Occipital lobe (tissue), 2 donors: ENCODE results near the gene RAPGEF5. TPM values are rescaled to one million over a fixed set of nuclear protein-coding genes. Genes with fewer than 3 reads are reported as not detected.

Experiments used
- DNase-seq: peaks from one replicate; lab custom pipeline; 2025; lab: John Stamatoyannopoulos, UW
- total RNA-seq: library from RNA; depleted of rRNA; stranded (reverse); fragments of >200 nt; gene quantifications from one replicate; pipeline ENCODE4 v1.2.3, GENCODE V29; 2014

RAPGEF5 gene
- total RNA-seq, 1 donor from 2014 or later = 81.4 TPM

- DNase-seq = no peak
Observed at GRCh38 chr7:22156205-22156604, 200.7 kb downstream of the RAPGEF5 start.

GRCh38 chr7:22154143-22154529, 202.8 kb downstream of the RAPGEF5 start:
- DNase-seq = no peak

GRCh38 chr7:22153432-22154142, 203.4 kb downstream of the RAPGEF5 start:
- DNase-seq = no peak

GRCh38 chr7:22152690-22153089, 204.3 kb downstream of the RAPGEF5 start:
- no peak for DNase-seq

GRCh38 chr7:22151901-22152300, 205.1 kb downstream of the RAPGEF5 start:
- DNase-seq = no peak

- DNase-seq = no peak
Observed at GRCh38 chr7:22150221-22150620, 206.7 kb downstream of the RAPGEF5 start.

- no peak for DNase-seq
Observed at GRCh38 chr7:22147868-22148267, 209.1 kb downstream of the RAPGEF5 start.

GRCh38 chr7:22146961-22147512, 209.9 kb downstream of the RAPGEF5 start:
- no peak for DNase-seq

GRCh38 chr7:22144950-22145349, 212.0 kb downstream of the RAPGEF5 start:
- no peak for DNase-seq

GRCh38 chr7:22143491-22143890, 213.5 kb downstream of the RAPGEF5 start:
- no peak for DNase-seq

- DNase-seq = no peak
Observed at GRCh38 chr7:22142572-22142971, 214.4 kb downstream of the RAPGEF5 start.

GRCh38 chr7:22141355-22141754, 215.6 kb downstream of the RAPGEF5 start:
- no peak for DNase-seq

- DNase-seq = no peak
Observed at GRCh38 chr7:22140578-22140977, 216.4 kb downstream of the RAPGEF5 start.

GRCh38 chr7:22138886-22139285, 218.1 kb downstream of the RAPGEF5 start:
- no peak for DNase-seq

GRCh38 chr7:22138106-22138505, 218.8 kb downstream of the RAPGEF5 start:
- DNase-seq = no peak

- no peak for DNase-seq
Observed at GRCh38 chr7:22137466-22137865, 219.5 kb downstream of the RAPGEF5 start.

GRCh38 chr7:22137026-22137425, 219.9 kb downstream of the RAPGEF5 start:
- DNase-seq = no peak

- no peak for DNase-seq
Observed at GRCh38 chr7:22129819-22130580, 227.0 kb downstream of the RAPGEF5 start.

GRCh38 chr7:22129166-22129565, 227.8 kb downstream of the RAPGEF5 start:
- DNase-seq = no peak

- no peak for DNase-seq
Observed at GRCh38 chr7:22128528-22128920, 228.4 kb downstream of the RAPGEF5 start.

- no peak for DNase-seq
Observed at GRCh38 chr7:22127835-22128527, 229.0 kb downstream of the RAPGEF5 start.

GRCh38 chr7:22125436-22125835, 231.5 kb downstream of the RAPGEF5 start:
- no peak for DNase-seq
